CD4-positive, alpha-beta T cell (primary cell): ENCODE results near the gene PLAC9. TPM values are rescaled to one million over a fixed set of nuclear protein-coding genes. Genes with fewer than 3 reads are reported as not detected.
"Not testable (repeated sequence)": the region's sequence is repeated elsewhere in the genome, so short reads cannot be mapped to it uniquely, and the experiment has no call there.

Experiments used
- ATAC-seq: fragments of 200-7000 bp; cut with Tn5 transposase; one replicate; pipeline ENCODE4 v1.10.0; 2022; ENCODE audit warnings: mild to moderate bottlenecking; ENCODE audit not compliant: poor library complexity
- CTCF ChIA-PET: fragments of 350-600 bp; sonication (Branson Sonifier 250); formaldehyde crosslinking; loops from one replicate; lab custom pipeline; 2021; ENCODE audit warnings: antibody characterized with exemption, inconsistent platforms; lab: Charles Lee
- POLR2A ChIA-PET: fragments of 350-600 bp; sonication (Branson Sonifier 250); formaldehyde crosslinking; loops from one replicate; lab custom pipeline; 2021; ENCODE audit warnings: antibody characterized with exemption, inconsistent platforms; lab: Charles Lee
- DNase-seq, 14 experiments: peaks; one replicate each; pipeline ENCODE4 v3.0.0-alpha.2; 2013 to 2020; ENCODE audit warnings: mixed read lengths in 2 of 14
- H3K27ac ChIP-seq, 2 donors: one replicate each; pipeline versions ENCODE4 v1.5.1 to v1.7.0; 2013; ENCODE audit warnings: low read length in 2 of 2, low read depth in 1 of 2, mild to moderate bottlenecking in 1 of 2
- H3K27me3 ChIP-seq, 2 experiments: 1 replicate in 1 of 2; 2 replicates in 1 of 2; pipeline versions ENCODE4 v1.6.1 to v1.7.0; 2013; ENCODE audit warnings: low read length in 2 of 2, control low read depth in 1 of 2, mild to moderate bottlenecking in 1 of 2, moderate library complexity in 1 of 2; ENCODE audit not compliant: insufficient read depth in 2 of 2, control insufficient read depth in 1 of 2
- H3K36me3 ChIP-seq: one replicate; pipeline ENCODE4 v1.6.1; 2013; ENCODE audit warnings: low read length, control low read depth; ENCODE audit not compliant: insufficient read depth
- H3K4me1 ChIP-seq: one replicate; pipeline ENCODE4 v1.6.1; 2013; ENCODE audit warnings: low read length, control low read depth; ENCODE audit not compliant: insufficient read depth
- H3K4me3 ChIP-seq: one replicate; pipeline ENCODE4 v1.5.1; 2013; ENCODE audit warnings: mild to moderate bottlenecking, low read length, moderate library complexity
- H3K9me3 ChIP-seq, 2 experiments: 1 replicate in 1 of 2; 2 replicates in 1 of 2; pipeline versions ENCODE4 v1.6.1 to v1.7.0; 2013; ENCODE audit warnings: low read length in 2 of 2, mild to moderate bottlenecking in 2 of 2, control low read depth in 1 of 2, moderate library complexity in 1 of 2; ENCODE audit not compliant: control insufficient read depth in 1 of 2, insufficient read depth in 1 of 2
- H3K27ac Mint-ChIP-seq: one replicate; pipeline ENCODE4 v1.8.0; 2020; ENCODE audit warnings: mixed read lengths
- H3K27me3 Mint-ChIP-seq: one replicate; pipeline ENCODE4 v1.8.0; 2021; ENCODE audit warnings: mixed read lengths
- H3K36me3 Mint-ChIP-seq: one replicate; pipeline ENCODE4 v1.8.0; 2021; ENCODE audit warnings: low read depth, mixed read lengths
- H3K4me1 Mint-ChIP-seq: one replicate; pipeline ENCODE4 v1.8.0; 2021; ENCODE audit warnings: low read depth, mixed read lengths
- H3K4me3 Mint-ChIP-seq: one replicate; pipeline ENCODE4 v1.8.0; 2020; ENCODE audit warnings: mild to moderate bottlenecking, mixed read lengths
- H3K9me3 Mint-ChIP-seq: one replicate; pipeline ENCODE4 v1.8.0; 2020; ENCODE audit warnings: mixed read lengths
- intact Hi-C, 2 experiments: fragments of 100-400 bp; cut with DNase I in 1 of 2; cut with micrococcal nuclease in 1 of 2; formaldehyde crosslinking; loops; one replicate each; pipeline versions ENCODE4 v1.15.1 to v1.9.0; 2023 to 2025; cut with DNase I, micrococcal nuclease
- total RNA-seq, 174 experiments: library from RNA in 2 of 174; stranded (reverse) in 2 of 174; gene quantifications; one replicate each; pipeline ENCODE4 v1.2.3 and lab custom pipeline; 2021 to 2026
- TF ChIP-seq, protein P1 (sequence below): fragments of 200-600 bp; IDR thresholded peaks from one replicate; pipeline ENCODE4 v1.8.0; 2022; ENCODE audit warnings: antibody characterized with exemption, mild to moderate bottlenecking

The PLAC9 gene
- total RNA-seq, 2 experiments from 2014 or later: not detected

- Mint-ChIP-seq H3K4me3 (no peak overlapping the region), H3K27ac (no peak overlapping the region), H3K9me3 (no peaks in the 10 kb centered on the region), H3K36me3 (no peaks in the 10 kb centered on the region), H3K4me1 (no peaks in the 10 kb centered on the region), H3K27me3 (peaks cover 56% of the 10 kb centered on the region)
- no peaks in the 10 kb centered on the region for H3K9me3 ChIP-seq
- TF ChIP-seq, protein P1, sequence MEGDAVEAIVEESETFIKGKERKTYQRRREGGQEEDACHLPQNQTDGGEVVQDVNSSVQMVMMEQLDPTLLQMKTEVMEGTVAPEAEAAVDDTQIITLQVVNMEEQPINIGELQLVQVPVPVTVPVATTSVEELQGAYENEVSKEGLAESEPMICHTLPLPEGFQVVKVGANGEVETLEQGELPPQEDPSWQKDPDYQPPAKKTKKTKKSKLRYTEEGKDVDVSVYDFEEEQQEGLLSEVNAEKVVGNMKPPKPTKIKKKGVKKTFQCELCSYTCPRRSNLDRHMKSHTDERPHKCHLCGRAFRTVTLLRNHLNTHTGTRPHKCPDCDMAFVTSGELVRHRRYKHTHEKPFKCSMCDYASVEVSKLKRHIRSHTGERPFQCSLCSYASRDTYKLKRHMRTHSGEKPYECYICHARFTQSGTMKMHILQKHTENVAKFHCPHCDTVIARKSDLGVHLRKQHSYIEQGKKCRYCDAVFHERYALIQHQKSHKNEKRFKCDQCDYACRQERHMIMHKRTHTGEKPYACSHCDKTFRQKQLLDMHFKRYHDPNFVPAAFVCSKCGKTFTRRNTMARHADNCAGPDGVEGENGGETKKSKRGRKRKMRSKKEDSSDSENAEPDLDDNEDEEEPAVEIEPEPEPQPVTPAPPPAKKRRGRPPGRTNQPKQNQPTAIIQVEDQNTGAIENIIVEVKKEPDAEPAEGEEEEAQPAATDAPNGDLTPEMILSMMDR: no peak
- ATAC-seq (no peak), DNase-seq (no peak)
- intact Hi-C loops: loop anchor here in 1 of 2 experiments (5.0 kb wide), 1 partner anchor 74 kb away; no protein-coding TSS in a partner anchor
- H3K4me3 ChIP-seq: no peak overlapping the region
- peaks cover 7% of the 10 kb centered on the region for H3K4me1 ChIP-seq
- H3K27ac ChIP-seq: no peak overlapping the region
- ChIA-PET POLR2A (interaction anchor here (0.5 kb wide), 1 partner anchor 11 kb away, joined by 3 read pairs; no protein-coding TSS in a partner anchor), CTCF (interaction anchor here (0.6 kb wide), 2 partner anchors 11 to 129 kb away, joined by 3 read pairs; no protein-coding TSS in a partner anchor)
- no peaks in the 10 kb centered on the region for H3K36me3 ChIP-seq
- peaks cover 9 to 32% of the 10 kb centered on the region in 2 experiments for H3K27me3 ChIP-seq
Measured at GRCh38 chr10:80131499-80131901, 1.0 kb upstream of the PLAC9 start.

DNA sequence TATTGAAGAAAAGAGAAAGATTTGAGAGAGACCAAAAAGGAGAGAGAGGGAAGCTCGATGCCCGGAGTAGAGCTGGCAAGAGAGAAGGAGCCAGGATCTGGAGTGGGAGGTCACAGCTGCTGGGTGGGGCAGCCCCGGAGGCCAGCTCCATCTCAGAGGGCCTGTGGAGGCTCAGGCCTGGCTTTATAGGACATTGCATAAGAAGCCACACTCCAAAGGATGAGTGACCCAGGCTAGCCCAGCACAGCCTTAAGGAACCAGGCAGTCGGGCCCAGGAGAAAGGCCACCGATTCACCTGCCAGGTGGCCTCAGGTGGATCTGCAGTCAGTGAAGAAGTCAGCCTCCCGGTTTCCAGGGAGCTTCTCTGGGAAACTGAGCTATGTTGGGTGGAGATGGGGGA is 676 bp downstream of the PLAC9 start:
- DNase-seq (no peak), ATAC-seq (no peak)
- intact Hi-C loops: loop anchor here in 1 of 2 experiments (5.0 kb wide), 1 partner anchor 76 kb away; no protein-coding TSS in a partner anchor
- Histone ChIP-seq H3K36me3 (no peaks in the 10 kb centered on the region), H3K9me3 (no peaks in the 10 kb centered on the region), H3K27me3 (peaks cover 9 to 41% of the 10 kb centered on the region in 2 experiments), H3K4me3 (no peak overlapping the region), H3K4me1 (peaks cover 7% of the 10 kb centered on the region), H3K27ac (no peak overlapping the region)
- no peak overlapping the region for H3K4me3 Mint-ChIP-seq
- ChIA-PET CTCF (no interaction called here), POLR2A (no interaction called here)
- H3K9me3 Mint-ChIP-seq: no peaks in the 10 kb centered on the region
- H3K27me3 Mint-ChIP-seq: peaks cover 50% of the 10 kb centered on the region
- H3K36me3 Mint-ChIP-seq: no peaks in the 10 kb centered on the region
- H3K27ac Mint-ChIP-seq: no peak overlapping the region
- TF ChIP-seq, protein P1: no peak
- no peaks in the 10 kb centered on the region for H3K4me1 Mint-ChIP-seq

- H3K4me3 Mint-ChIP-seq, H3K27ac Mint-ChIP-seq, H3K4me3 ChIP-seq, H3K27ac ChIP-seq, H3K9me3 ChIP-seq, POLR2A ChIA-PET, H3K4me1 ChIP-seq, DNase-seq, H3K9me3 Mint-ChIP-seq, H3K36me3 Mint-ChIP-seq, CTCF ChIA-PET, ATAC-seq, H3K36me3 ChIP-seq, H3K4me1 Mint-ChIP-seq: not testable (repeated sequence)
- H3K27me3 Mint-ChIP-seq: peaks cover 55% of the 10 kb centered on the region
- intact Hi-C loops: loop anchor here in 1 of 2 experiments (5.0 kb wide), 1 partner anchor 76 kb away; no protein-coding TSS in a partner anchor
- H3K27me3 ChIP-seq: peaks cover 9 to 41% of the 10 kb centered on the region in 2 experiments
Measured at GRCh38 chr10:80133687-80134086, 1.2 kb downstream of the PLAC9 start.

DNA sequence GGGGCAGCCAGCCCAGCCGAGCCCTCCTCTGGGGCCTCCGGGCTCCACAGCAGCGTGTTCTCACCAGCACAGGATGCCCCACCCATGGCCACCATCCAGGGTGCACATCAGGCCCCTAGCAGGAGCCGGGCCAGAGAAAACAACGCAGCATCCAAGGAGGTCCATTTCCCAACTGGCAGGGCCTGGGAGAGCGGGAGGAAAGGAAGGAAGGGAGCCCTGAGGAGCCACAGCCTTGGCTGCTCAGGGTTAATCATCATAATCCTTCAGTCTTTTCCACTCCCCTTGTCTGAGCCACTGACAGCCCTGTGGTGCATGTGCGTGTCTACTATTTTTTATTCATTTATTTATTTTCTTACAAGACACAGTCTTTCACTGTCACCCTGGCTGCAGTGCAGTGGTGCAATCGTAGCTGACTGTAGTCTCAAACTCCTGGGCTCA is 3.6 kb downstream of the PLAC9 start:
- intact Hi-C loops: no loop called here
- Histone ChIP-seq H3K27me3 (peaks cover 9 to 38% of the 10 kb centered on the region in 2 experiments), H3K4me1 (peaks cover 7% of the 10 kb centered on the region), H3K9me3 (no peaks in the 10 kb centered on the region), H3K27ac (no peak overlapping the region), H3K4me3 (no peak overlapping the region), H3K36me3 (no peaks in the 10 kb centered on the region)
- H3K4me1 Mint-ChIP-seq: no peaks in the 10 kb centered on the region
- ATAC-seq (no peak), DNase-seq (no peak)
- peaks cover 53% of the 10 kb centered on the region for H3K27me3 Mint-ChIP-seq
- H3K27ac Mint-ChIP-seq: no peak overlapping the region
- TF ChIP-seq, protein P1: no peak
- ChIA-PET POLR2A (no interaction called here), CTCF (no interaction called here)
- H3K9me3 Mint-ChIP-seq: no peaks in the 10 kb centered on the region
- H3K36me3 Mint-ChIP-seq: no peaks in the 10 kb centered on the region
- H3K4me3 Mint-ChIP-seq: no peak overlapping the region
